ENCODE data around the gene NHSL2.

DNA sequence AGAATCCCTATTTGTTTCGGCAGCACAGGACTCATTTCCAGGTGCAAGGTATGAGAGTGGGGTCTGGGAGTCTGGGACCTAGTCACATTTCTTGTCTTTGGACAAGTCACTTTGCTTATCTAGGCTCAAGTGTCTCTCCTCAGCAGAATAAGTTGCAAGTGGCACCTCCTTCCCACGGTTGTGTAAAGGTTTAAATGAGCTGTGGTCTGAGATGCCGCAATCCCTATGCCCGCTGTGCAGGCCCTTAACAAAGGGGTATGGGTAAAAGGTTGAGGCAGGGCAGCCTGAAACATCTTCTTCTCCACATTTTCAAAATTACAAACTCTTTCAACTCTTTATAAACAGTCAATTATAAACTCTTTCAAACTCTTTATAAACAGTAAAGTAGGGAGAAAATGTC is 127.4 kb downstream of the NHSL2 start:
- TF ChIP-seq, protein P1, sequence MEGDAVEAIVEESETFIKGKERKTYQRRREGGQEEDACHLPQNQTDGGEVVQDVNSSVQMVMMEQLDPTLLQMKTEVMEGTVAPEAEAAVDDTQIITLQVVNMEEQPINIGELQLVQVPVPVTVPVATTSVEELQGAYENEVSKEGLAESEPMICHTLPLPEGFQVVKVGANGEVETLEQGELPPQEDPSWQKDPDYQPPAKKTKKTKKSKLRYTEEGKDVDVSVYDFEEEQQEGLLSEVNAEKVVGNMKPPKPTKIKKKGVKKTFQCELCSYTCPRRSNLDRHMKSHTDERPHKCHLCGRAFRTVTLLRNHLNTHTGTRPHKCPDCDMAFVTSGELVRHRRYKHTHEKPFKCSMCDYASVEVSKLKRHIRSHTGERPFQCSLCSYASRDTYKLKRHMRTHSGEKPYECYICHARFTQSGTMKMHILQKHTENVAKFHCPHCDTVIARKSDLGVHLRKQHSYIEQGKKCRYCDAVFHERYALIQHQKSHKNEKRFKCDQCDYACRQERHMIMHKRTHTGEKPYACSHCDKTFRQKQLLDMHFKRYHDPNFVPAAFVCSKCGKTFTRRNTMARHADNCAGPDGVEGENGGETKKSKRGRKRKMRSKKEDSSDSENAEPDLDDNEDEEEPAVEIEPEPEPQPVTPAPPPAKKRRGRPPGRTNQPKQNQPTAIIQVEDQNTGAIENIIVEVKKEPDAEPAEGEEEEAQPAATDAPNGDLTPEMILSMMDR (IDR thresholded peaks at IDR 0.05; ENCODE audit: low read depth, low read length): no peak
- no peak for TF ChIP-seq EZH2phosphoT487 (IDR thresholded peaks at IDR 0.05; ENCODE audit: low read depth)
